GM19468 (cell line): Measurements from ENCODE around the gene JMJD1C.

Source experiments
- ATAC-seq: cut with Tn5 transposase; IDR thresholded peaks from one replicate; pipeline ENCODE4 v1.9.1; 2021; ENCODE audit warnings: mild to moderate bottlenecking, moderate library complexity, moderate number of reproducible peaks; ENCODE audit not compliant: unreplicated experiment; ENCODE audit errors: extremely low read depth

The JMJD1C gene

DNA sequence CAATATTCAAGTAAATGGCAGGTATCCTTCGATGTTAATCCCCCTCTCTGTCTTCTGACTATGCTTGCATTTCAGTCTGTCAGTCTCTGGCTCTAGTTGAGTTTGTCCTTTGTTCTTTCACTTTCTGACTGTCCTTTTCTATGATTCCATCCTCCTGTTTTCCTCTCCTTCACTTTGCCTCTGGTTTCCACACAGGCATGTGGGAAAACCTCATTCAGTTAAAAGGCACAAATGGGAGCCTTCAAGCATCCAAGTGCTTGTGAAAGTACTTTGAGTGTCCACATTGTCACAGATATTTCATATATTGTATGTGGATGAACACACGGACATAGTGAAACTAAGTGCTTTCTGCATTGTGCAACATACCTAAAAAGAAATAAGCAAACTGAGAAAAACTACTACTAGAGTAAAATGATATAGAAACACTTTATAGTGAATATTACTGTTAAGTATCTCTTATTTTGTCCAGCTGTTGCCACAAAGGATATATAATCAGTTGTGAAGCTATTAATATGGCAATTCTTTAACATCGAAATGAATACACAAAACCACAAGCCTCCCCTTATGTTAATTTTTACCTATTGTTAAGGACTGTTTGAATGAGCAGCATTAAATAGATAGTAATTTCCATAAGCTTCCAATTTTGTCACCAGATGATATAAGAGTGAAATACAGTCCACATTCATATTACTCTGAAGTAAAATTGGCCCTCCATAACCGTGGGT is 260.9 kb downstream of the JMJD1C start:
- no peak for ATAC-seq

DNA sequence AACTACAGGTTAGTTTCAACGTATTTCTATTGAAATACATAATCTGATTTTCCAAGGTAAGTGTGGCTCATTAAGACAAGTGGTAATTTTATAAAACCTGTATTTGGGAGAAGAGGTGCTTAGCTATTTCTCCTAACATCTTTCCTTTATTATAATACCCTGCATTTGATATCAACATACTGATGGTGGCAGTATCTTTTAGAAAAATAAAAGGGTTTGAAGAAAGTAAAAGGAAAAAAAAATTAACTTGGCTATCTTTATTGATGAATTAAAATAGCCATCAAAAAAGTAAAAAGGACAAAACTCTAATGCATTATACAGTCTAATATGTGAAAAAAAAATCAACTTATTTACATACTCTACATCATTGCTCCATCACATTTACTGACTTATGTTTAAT is 264.7 kb downstream of the JMJD1C start:
- no peak for ATAC-seq

DNA sequence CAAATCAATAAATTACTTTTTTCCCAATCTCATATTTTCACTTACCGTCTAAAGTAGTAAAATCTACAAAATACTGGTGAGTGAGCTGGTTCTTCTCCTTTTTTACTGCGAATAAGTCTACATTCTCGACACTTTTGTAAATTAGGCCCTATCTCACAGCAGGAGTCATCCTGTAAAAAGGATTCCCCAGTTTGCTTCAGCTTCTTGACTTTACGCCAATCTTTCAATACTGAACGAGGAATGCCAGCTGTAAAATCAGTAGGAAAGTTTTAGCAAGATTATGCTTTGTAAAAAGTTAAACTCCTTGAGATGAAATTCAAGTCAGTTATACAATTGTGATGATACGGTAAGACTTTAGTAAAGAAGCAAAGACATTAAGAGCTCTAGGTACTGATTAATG is 265.3 kb downstream of the JMJD1C start:
- ATAC-seq: no peak

DNA sequence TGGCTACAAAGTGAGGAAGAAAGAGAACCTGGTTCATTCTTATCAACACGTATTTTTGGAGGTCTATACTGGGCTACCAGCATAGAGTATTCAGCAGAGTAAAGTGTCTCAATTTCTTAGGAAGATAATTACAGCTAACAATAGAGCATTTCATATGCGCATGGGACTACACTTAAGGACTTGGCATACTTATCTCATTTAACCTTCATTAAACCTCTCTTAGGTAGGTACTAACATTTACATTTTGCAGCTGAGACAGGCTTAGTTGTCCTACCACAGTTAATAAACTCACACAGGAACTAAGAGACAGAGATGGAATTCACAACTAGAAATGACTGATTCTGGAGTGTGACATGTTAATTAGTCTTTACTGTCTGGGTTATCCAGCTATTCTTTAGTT is 266.1 kb downstream of the JMJD1C start:
- no peak for ATAC-seq

DNA sequence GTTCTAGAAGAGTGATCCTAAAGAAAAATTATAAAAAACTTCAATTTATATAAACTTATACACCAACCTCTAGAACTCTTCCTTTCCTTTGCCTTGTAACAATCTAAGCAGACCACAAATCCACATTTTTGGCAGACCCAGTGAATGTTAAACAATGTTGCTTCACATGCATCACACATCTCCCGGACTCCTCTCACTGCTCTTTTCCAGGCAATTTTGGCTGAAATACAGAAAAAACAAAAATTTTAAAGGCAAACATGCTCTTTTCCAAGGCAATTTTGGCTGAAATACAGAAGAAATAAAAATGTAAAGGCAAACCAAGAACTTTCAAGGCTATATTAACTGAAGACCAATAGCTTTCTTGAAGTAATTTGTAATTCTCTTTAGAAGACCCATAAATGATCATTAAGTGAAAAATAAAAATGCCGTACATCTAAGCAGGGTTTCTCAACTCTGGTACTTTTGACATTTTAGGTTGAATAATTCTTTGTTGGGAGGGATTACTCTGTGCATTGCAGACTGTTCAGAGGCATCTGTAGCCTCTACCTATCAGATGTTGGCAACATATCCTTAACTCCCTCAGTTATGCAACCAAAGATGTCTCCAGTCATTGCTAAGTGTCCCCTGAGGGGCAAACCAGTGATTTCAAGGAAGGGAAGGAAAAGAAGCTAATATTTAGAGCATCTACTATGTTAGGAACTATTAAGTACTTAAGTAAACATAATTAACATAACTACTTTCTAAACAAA is 268.3 kb downstream of the JMJD1C start:
- no peak for ATAC-seq

DNA sequence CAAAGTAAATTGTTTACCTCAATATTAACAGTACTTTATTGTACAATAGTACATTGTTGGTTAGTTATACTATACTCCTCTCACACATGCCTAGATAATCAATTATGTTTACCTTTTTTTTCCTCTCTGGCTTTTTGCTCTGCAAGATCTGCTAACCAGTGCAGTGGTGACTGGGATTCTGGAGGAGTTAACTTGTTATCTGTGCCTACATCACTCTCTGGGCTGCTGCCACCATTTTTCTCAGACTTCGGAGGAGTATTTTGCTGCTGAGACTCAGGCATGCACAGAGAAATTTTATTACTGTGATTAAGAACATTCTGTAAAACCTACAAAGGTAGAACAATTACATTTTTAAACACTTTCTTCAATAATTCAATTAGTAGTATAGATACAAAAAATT is 273.0 kb downstream of the JMJD1C start:
- no peak for ATAC-seq

DNA sequence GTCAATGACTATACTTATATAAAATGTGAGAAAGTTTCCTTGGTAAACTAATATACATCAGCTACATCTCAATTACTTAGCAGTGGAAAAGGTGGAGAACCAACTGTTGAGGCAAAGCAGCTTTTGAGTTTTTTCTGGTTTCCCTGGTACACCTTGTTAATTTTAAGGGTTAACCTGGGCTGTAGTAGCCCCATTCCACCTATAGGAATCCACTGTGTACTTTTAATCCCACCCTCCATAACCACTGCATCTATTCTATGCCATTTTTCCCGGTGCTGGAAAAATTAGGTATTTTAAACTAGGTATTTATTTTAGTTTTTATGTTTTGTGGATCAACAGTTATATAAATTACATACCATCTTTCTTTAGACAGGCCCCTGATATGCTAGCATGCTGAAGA is 290.2 kb downstream of the JMJD1C start:
- ATAC-seq: no peak

DNA sequence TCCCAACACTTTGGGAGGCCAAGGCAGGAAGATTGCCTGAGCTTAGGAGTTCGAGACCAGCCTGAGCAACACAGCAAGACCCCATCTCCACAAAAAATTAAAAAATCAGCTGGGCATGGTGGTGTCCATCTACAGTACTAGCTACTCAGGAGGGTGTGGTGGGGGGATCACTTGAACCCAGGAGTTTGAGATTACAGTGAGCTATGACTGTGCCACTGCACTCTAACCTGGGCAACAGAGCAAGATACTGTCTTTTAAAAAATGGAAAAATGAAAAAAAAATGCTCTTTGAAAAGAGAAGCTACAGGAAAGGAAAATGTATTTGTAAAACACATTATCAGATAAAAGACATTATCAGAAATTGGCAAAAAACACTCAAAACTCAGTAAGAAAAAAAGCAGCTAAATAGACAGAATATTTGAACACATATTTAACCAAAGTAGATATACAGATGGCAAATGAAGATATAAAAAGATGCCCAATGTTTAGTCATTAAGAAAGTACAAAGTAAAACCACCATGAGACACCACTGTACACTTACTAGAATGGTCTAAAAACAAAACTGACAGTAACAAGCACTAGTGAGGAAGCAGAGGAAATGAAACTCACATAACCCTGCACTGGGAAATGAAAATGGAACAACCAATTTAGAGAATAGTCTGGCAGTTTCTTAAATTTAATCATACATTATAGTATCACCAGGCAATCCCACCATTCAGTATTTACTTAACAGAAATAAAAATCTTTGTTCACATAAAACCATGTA is 292.1 kb downstream of the JMJD1C start:
- ATAC-seq: peak; percentile 97

DNA sequence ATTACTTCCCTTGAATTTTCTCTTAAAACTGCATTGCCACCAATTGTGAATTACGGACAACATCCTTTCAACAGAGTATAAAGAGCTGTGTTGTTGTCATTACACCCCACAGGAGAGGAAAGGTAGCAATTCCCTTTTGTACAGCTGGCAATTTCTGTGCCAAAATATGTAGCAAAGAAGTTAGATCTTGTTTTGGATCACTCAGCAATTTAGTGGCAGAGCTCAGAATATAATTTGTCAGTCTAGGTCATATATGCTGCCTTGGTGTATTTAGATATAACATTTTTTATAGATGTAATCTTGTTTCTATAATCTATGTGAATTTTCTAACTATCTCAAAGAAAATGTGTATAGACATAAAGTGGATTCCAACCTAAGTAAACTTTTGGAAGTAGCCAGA is 293.9 kb downstream of the JMJD1C start:
- ATAC-seq: no peak

DNA sequence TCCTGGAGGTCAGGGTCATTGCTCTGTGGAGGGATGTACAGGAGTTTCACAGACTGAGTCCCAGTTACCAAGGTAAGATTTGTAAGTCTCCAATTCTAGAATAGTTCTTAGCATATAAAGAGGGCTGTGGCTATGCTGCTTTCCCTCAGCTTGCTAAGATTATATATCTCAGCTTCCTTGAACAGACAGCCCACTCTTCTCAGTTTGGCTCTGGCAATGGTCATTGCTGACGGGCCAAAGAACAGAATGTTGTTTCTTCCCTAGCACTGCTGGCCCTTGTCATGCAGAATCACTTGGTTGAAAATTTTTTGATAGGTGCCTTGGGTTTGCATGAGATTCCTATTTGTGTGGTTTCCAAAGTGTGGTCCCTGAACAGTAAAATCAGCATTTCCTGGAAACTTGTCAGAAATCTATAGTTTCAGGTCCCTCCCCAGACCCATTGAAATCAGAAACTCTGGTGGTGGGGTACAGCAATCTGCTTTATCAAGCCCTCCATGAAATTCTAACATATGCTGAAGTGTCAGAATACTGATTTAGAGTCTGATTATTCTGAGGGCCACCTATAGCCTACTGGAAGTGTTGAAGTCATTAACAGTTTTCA is 294.4 kb downstream of the JMJD1C start:
- no peak for ATAC-seq

DNA sequence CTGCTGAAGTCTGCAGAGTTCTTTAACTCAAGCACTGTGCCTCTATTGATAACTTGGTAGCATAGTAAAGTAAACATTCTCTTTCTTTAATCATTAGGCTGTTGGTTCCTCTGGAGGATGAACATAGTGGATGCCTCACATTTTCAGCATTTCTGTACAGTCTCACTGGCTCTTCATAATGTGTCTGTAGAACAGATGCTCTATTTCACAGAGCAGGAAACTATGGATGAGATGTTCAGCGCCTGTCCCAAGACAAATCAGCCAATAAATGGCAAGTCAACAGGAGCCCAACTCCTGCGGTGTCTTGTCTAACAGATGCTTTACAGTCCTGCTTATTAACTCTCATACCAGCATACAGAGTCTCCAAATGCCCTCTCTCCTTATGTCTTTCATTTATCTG is 296.2 kb downstream of the JMJD1C start:
- ATAC-seq: no peak

DNA sequence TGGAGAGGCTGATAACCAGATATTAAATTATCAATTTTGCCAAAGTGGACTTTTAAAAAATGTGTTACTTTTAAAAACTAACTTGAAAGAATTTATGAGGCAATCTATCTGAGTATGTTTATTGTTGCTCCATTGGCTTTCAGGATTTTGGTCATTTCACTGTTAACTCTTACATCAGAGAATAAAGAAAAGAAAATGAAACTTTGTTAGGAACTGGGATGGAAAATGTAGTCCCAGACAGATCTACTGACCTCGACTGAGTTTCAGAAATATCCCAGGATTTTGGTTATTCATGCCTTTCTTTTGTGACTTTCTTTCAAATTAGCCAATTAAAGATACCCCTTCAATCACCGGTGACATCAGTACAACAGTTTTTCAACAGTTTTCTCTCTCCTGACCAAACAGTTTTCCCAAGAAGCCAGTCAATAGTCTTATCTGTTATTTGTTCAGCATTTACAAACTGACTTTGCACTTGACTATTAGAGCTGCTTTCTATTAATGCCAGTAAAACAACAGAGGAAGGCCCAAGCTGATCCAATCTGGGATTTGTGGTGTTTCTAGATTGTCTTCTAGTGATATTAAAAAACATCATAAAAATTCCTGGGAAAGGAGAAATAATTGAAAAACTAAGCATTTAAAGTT is 296.8 kb downstream of the JMJD1C start:
- no peak for ATAC-seq

DNA sequence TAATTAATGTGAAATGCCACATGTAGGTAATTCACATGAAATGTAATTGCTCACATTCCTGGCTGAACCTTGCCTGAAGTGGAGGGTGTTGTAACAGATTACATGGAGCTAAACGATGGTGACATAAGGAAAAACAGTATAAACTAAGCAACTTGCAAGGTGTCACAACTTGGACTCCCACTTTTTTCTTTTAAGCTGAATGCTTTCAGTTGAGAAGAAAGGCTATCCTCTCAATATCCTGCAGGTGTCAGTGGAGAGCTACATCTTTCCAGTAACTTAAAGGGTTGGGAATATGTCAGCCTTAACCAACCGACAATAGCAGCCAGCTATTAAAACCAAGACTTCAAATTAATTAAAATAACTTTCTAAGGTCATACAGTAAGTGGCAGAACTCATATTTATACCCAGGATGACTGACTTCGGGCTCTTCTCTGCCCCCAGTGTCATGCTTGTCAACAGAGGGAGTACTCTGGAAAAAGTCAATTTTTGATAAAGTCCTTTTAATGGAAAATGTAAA is 299.0 kb downstream of the JMJD1C start:
- ATAC-seq: peak; percentile 21

DNA sequence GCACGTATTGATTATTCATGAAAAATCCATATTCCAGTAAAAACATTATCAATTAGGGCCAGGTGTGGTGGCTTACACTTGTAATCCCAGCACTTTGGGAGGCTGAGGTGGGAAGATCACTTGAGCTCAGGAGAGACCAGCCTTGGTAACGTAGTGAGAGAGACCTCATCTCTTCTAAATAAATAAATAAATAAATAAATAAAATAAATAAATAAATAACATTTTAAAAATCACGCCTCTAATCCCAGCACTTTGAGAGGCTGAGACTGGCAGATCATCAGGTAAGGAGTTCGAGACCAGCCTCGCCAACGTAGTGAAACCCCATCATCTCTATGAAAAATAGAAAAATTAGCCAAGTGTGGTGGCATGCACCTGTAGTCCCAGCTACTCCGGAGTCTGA is 300.5 kb downstream of the JMJD1C start:
- ATAC-seq: no peak

DNA sequence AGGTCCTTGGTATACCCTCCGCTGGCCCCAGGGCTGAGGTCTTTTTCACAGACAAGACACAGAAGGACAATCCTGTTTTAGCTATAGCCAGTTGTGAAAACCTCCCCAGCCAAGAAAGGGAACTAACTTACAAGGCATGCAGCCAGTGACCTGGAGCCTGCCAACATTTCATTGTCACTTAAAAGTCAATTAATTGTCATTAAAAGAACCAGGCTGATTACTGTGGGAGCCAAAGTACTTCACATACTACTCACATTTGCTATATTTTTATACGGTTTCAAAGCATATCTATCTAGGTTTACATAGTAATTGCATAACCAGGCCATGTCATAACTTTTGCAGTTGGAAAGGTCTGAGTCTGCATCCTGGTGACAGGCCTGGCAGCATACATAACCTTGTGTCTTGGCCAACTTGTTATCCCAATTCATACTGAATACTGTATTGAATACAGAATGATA is 301.6 kb downstream of the JMJD1C start:
- no peak for ATAC-seq

DNA sequence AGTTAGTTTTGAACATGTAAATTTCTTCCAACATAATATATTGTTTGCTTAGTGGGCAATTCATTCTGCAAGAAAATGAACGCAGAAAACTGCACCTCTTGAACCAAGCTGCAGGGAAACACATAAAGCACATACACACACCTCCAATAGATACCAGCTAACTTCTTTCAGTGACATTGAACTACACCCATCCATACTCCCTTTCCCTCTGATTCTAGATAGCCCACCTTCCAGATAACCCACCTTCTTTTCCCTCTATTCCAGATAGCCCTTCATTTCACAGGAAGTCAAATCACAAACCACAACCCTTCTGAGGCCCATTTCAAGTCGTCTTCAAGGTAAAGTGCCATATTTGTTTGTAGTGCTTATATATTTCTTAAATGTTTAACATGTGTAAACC is 304.2 kb downstream of the JMJD1C start:
- no peak for ATAC-seq

DNA sequence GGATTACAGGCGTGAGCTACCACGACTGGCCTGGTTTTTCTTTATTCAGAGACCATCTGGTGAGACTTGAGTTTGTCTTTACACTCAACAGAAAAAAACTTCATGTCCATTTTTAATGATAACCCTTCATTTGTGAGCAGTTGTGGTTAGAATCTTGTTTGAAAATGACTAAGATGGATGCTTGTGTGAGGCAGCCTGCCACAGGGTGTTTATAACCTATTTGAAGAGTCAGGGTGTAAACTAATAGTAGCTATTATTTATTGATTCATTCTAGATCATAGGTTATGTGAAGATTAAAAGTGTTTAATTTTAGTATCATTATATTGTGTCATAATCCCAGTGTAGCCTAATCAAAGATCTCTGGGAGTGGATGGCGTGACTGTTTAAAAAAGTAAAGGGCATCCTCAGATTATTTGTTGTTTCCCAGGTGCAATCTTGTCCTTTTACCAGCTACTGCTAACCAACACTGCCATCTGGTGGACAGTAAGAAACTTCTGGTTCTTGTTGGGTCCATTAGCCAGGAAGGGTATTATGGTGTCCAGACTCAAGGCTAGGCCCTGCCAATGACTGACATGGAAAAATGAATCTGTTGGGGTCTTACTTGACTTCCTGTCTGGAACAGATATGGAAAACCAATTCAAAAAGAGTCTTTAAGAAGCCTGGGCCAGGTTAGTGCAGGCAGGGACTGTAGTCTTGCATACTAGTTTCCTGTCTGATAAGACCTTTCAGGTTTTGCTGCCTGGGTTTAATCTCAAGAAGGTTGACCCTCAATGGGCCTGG is 307.7 kb downstream of the JMJD1C start:
- ATAC-seq: peak; percentile 50

DNA sequence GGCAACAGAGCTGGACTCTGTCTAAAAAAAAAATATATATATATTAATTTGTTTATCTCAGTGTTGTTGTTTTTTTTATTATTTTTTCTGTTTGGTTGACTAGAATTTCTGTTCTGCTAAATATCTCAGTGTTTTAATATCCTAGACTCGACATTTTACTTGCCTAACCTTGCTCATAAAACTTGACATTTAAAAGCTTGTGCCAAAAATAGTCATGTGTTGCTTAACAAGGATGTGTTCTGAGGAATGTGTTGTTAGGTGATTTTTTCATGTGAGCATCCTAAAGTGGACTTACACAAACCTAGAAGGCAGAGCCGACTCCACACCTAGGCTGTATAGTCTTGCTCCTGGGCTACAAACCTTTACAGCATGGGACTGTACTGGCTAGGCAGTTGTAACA is 309.5 kb downstream of the JMJD1C start:
- no peak for ATAC-seq

DNA sequence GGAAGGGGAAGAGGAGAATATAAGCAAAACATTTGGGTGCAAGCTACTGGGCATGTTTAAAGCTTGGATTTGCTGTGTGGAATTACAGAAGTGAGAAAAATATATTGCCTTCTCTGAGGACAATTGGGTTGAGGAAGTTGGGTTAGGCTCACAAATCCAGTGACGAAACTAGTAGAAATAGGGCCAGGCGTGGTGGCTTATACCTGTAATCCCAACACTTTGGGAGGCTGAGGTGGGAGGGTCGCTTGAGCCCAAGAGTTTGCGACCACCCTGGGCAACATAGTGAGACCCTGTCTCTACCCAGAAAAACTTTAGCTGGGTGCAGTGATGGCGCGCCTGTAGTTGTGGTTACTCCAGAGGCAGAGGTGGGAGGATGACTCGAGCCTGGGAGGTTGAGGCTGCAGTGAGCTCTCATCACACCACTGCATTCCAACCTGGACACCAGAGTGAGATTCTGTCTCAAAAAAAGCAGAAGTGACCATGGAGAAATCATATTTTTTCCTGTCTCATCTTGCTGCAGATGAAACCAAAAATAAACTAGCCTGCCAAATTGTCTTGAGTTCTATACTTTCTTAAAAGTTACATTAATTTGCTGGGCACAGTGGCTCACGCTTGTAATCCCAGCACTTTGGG is 310.3 kb downstream of the JMJD1C start:
- no peak for ATAC-seq
